ENCODE measurements around the gene CASK. TPM values are rescaled to one million over a fixed set of nuclear protein-coding genes. Genes with fewer than 3 reads are reported as not detected.

The CASK gene
- total RNA-seq, 4 donors from 2014 or later, result 21.3 to 28.7 (median 24.0) TPM

GRCh38 chrX:41779941-41780340, 143.4 kb downstream of the CASK start:
- H3K4me3 ChIP-seq, result no peak overlapping the region
- no peaks in the 10 kb centered on the region for H3K36me3 ChIP-seq
- no peaks in the 10 kb centered on the region for H3K9me3 ChIP-seq
- peaks cover 0 to 16% (median 6%) of the 10 kb centered on the region in 4 donors for H3K4me1 ChIP-seq
- no peak overlapping the region for H3K27ac ChIP-seq (replicated peaks in 1 of 4)
- intact Hi-C loops (cut with DNase I), result loop anchor here (5.0 kb wide), 1 partner anchor 1972 kb away; no protein-coding TSS in a partner anchor
- TF ChIP-seq POLR2AphosphoS5 (IDR thresholded peaks at IDR 0.05) (no peak), POLR2A (IDR thresholded peaks at IDR 0.05; ENCODE audit: low read depth) (no peak), EP300 (IDR thresholded peaks at IDR 0.05) (no peak)
- TF ChIP-seq, protein P1, sequence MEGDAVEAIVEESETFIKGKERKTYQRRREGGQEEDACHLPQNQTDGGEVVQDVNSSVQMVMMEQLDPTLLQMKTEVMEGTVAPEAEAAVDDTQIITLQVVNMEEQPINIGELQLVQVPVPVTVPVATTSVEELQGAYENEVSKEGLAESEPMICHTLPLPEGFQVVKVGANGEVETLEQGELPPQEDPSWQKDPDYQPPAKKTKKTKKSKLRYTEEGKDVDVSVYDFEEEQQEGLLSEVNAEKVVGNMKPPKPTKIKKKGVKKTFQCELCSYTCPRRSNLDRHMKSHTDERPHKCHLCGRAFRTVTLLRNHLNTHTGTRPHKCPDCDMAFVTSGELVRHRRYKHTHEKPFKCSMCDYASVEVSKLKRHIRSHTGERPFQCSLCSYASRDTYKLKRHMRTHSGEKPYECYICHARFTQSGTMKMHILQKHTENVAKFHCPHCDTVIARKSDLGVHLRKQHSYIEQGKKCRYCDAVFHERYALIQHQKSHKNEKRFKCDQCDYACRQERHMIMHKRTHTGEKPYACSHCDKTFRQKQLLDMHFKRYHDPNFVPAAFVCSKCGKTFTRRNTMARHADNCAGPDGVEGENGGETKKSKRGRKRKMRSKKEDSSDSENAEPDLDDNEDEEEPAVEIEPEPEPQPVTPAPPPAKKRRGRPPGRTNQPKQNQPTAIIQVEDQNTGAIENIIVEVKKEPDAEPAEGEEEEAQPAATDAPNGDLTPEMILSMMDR (IDR thresholded peaks at IDR 0.05), result no peak
- H3K27me3 ChIP-seq, result no peaks in the 10 kb centered on the region
- no peak for DNase-seq (ENCODE audit: extremely low spot score)
- 73% methylated on average over 3 of the region's 3 CpGs for WGBS

- intact Hi-C loops (cut with DNase I), result loop anchor here (5.0 kb wide), 1 partner anchor 1973 kb away; no protein-coding TSS in a partner anchor
- Histone ChIP-seq H3K36me3 (no peaks in the 10 kb centered on the region), H3K9me3 (no peaks in the 10 kb centered on the region), H3K27ac (replicated peaks in 1 of 4) (no peak overlapping the region), H3K27me3 (no peaks in the 10 kb centered on the region), H3K4me3 (no peak overlapping the region), H3K4me1 (peaks cover 0 to 16% (median 6%) of the 10 kb centered on the region in 4 donors)
- 15% methylated on average over 1 of the region's 1 CpG for WGBS
- no peak for TF ChIP-seq EP300 (IDR thresholded peaks at IDR 0.05)
- TF ChIP-seq POLR2A (IDR thresholded peaks at IDR 0.05; ENCODE audit: low read depth), result no peak
- no peak for TF ChIP-seq POLR2AphosphoS5 (IDR thresholded peaks at IDR 0.05)
- TF ChIP-seq, protein P1 (IDR thresholded peaks at IDR 0.05), result no peak
- DNase-seq (ENCODE audit: extremely low spot score), result no peak
Observed at GRCh38 chrX:41779030-41779564, 144.3 kb downstream of the CASK start.

DNA sequence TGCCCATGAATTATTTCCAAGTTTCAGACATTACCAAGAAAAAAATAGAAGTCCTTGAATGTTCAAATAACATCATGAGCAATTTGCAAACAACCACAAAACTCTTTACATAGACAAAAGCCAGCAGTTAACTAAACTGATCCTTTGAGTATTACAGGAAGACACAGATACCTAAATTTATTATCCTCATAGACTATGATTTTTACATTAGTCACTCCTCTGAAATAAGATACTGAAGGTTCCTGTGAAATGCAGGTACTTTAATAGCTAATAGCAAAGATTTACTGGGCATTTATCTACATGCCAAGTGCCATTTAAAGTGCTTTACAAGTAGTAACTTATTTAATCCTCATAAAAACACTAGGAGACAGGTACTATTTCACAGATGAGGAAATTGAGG, 161.7 kb downstream of the CASK start:
- TF ChIP-seq POLR2AphosphoS5 (IDR thresholded peaks at IDR 0.05) (no peak), EP300 (IDR thresholded peaks at IDR 0.05) (no peak), POLR2A (IDR thresholded peaks at IDR 0.05; ENCODE audit: low read depth) (no peak)
- TF ChIP-seq, protein P1 (IDR thresholded peaks at IDR 0.05), result no peak
- H3K4me3 ChIP-seq, result no peak overlapping the region
- no peak overlapping the region for H3K27ac ChIP-seq (replicated peaks in 1 of 4)
- no peaks in the 10 kb centered on the region for H3K27me3 ChIP-seq
- intact Hi-C loops (cut with DNase I), result no loop called here
- no peaks in the 10 kb centered on the region for H3K36me3 ChIP-seq
- no peak for DNase-seq (ENCODE audit: extremely low spot score)
- H3K9me3 ChIP-seq, result no peaks in the 10 kb centered on the region
- no peaks in the 10 kb centered on the region for H3K4me1 ChIP-seq

- Histone ChIP-seq H3K4me3 (no peak overlapping the region), H3K27ac (replicated peaks in 1 of 4) (no peak overlapping the region), H3K36me3 (no peaks in the 10 kb centered on the region), H3K9me3 (no peaks in the 10 kb centered on the region), H3K4me1 (no peaks in the 10 kb centered on the region), H3K27me3 (no peaks in the 10 kb centered on the region)
- TF ChIP-seq EP300 (IDR thresholded peaks at IDR 0.05) (no peak), POLR2A (IDR thresholded peaks at IDR 0.05; ENCODE audit: low read depth) (no peak), POLR2AphosphoS5 (IDR thresholded peaks at IDR 0.05) (no peak)
- TF ChIP-seq, protein P1 (IDR thresholded peaks at IDR 0.05), result no peak
- WGBS, result 55% methylated on average over 3 of the region's 3 CpGs
- no peak for DNase-seq (ENCODE audit: extremely low spot score)
- intact Hi-C loops (cut with DNase I), result no loop called here
Observed at GRCh38 chrX:41761169-41761568, 162.2 kb downstream of the CASK start.

DNA sequence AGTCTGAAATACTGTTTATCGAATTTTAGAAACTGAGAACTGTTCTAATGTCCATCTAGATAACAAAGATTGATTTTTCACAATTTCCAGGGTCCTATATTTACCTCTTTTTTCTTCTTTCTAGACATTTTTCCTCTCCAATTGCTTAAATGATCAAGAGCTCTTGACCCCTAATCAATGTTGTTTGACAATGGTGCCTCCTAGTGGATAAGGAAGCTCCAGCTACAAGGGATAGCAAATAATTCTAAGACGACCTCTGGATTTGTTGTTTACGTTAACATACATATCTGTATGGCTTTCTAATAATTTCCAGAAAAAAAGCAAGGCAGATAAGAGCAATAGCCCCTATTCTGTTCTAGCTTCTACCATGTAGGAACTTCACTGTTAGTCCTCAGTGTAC, 163.5 kb downstream of the CASK start:
- H3K36me3 ChIP-seq, result no peaks in the 10 kb centered on the region
- 45% methylated on average over 3 of the region's 3 CpGs for WGBS
- intact Hi-C loops (cut with DNase I), result no loop called here

More for the DNA sequence above, 163.5 kb downstream of the CASK start:
- no peaks in the 10 kb centered on the region for H3K9me3 ChIP-seq
- TF ChIP-seq POLR2A (IDR thresholded peaks at IDR 0.05; ENCODE audit: low read depth), result no peak
- TF ChIP-seq, protein P1 (IDR thresholded peaks at IDR 0.05), result peak; percentile 23 to 51 (median 37)
- H3K27ac ChIP-seq (replicated peaks in 1 of 4), result no peak overlapping the region
- H3K4me1 ChIP-seq, result no peaks in the 10 kb centered on the region
- no peaks in the 10 kb centered on the region for H3K27me3 ChIP-seq
- no peak for DNase-seq (ENCODE audit: extremely low spot score)
- no peak overlapping the region for H3K4me3 ChIP-seq
